GM06990 (cell line): ENCODE measurements around the gene FBXL17.
"Not testable (repeated sequence)": the region's sequence is repeated elsewhere in the genome, so short reads cannot be mapped to it uniquely, and the experiment has no call there.

Source experiments
- DNase-seq: peaks from one replicate; pipeline ENCODE4 v3.0.0-alpha.2; 2011; ENCODE audit not compliant: insufficient read length; ENCODE audit errors: extremely low read depth
- H3K27me3 ChIP-seq: replicated peaks from 2 replicates; pipeline ENCODE4 v1.6.0; 2011; ENCODE audit warnings: low read length; ENCODE audit not compliant: control insufficient read depth, insufficient read depth
- H3K36me3 ChIP-seq: 2 replicates; pipeline ENCODE4 v1.5.1; 2011; ENCODE audit warnings: low read length; ENCODE audit not compliant: control insufficient read depth, insufficient read depth
- H3K4me3 ChIP-seq: replicated peaks from 2 replicates; pipeline ENCODE4 v1.5.1; 2011; ENCODE audit warnings: low read depth, mild to moderate bottlenecking, control low read depth, low read length
- TF ChIP-seq, protein P1 (sequence below): IDR thresholded peaks from 2 replicates; pipeline ENCODE4 v1.5.1; 2011; ENCODE audit warnings: low read length, control low read depth, mild to moderate bottlenecking, inconsistent platforms; ENCODE audit not compliant: insufficient read depth, poor library complexity, severe bottlenecking

FBXL17 gene

DNA sequence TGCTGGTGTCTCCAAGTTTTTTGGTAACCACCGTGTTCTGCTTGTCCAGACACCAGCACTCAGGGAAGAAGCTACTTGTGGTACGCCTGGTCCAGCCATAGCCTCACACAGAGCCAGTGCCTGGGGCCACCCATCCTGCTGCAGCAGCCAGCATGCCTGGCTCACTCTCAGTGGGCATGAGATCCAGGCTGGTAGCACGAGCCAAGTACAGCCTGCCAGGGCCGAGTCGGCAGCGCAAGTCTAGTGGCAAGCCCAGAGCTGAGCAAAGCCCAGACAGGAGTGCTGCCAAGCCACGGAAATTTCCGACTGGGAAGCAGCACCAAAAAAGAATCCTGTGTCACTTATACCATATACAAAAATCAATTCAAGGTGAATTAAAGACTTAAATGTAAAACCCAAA lies 36.3 kb upstream of the FBXL17 start:
- Histone ChIP-seq H3K36me3 (no peaks in the 10 kb centered on the region), H3K27me3 (no peaks in the 10 kb centered on the region), H3K4me3 (no peak overlapping the region)
- TF ChIP-seq, protein P1, sequence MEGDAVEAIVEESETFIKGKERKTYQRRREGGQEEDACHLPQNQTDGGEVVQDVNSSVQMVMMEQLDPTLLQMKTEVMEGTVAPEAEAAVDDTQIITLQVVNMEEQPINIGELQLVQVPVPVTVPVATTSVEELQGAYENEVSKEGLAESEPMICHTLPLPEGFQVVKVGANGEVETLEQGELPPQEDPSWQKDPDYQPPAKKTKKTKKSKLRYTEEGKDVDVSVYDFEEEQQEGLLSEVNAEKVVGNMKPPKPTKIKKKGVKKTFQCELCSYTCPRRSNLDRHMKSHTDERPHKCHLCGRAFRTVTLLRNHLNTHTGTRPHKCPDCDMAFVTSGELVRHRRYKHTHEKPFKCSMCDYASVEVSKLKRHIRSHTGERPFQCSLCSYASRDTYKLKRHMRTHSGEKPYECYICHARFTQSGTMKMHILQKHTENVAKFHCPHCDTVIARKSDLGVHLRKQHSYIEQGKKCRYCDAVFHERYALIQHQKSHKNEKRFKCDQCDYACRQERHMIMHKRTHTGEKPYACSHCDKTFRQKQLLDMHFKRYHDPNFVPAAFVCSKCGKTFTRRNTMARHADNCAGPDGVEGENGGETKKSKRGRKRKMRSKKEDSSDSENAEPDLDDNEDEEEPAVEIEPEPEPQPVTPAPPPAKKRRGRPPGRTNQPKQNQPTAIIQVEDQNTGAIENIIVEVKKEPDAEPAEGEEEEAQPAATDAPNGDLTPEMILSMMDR: no peak
- DNase-seq: no peak

DNA sequence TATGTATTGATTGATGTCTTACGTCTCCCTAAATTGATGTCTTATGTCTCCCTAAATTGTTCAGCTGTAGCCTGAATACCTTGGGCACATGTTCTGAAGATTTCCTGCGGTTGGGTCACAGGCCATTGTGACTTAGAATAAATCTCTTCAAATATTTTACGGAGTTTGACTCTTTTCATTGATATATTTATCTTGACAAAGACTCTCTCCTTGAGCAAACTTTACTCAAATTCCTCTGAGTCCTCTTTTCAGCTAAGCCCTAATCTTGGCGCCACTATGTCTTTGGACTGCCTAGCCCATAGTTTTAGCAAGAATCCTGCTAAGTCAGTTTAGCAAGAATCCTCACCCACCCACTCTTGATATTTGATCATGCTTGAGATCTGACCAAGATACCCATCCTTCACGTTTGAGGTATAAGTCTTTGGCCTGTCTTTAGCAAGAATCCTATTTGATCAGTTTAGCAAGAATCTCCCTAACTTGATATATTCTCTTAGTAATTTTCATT lies 35.3 kb upstream of the FBXL17 start:
- no peaks in the 10 kb centered on the region for H3K27me3 ChIP-seq
- H3K36me3 ChIP-seq: no peaks in the 10 kb centered on the region
- TF ChIP-seq, protein P1: no peak
- DNase-seq: no peak
- H3K4me3 ChIP-seq: no peak overlapping the region

DNA sequence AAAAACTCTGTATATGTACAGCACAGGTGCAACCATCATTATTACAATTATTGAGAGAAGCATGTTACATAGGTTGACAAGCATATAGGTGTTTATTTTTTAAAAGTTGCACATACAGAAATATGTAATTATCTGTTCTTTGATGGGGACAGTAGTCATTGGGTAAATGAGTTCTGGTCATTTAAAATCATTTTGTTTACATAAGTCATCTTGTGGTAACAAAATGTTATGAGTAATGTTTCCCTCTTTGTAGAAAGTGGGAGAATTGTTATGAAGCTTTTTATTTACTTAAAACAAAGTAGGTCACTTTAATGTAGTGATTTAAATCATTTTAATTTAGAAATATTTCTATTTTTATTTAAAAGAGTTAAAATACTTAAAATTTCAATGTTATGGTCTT lies 33.8 kb upstream of the FBXL17 start:
- Histone ChIP-seq H3K4me3 (no peak overlapping the region), H3K27me3 (no peaks in the 10 kb centered on the region), H3K36me3 (no peaks in the 10 kb centered on the region)
- no peak for DNase-seq
- TF ChIP-seq, protein P1: no peak

DNA sequence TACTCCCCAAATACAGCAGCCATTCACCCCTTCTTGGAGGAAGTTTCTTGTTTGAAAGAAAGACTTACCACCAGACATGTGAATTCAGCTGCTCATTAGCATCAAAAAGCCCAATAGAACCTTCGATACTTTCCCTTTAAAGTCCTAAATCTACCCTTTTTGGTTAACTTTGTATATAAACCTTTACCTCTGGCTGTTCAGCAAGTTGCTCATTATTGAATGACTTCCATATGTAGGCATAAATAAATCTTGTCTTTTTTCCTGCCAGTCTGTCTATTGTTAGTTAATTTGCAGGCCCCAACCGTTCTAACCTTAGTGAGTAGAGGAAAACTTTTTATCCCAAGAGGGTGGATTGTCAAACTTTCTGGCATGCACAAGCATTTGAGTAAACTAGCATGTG lies 27.9 kb upstream of the FBXL17 start:
- no peak overlapping the region for H3K4me3 ChIP-seq
- no peaks in the 10 kb centered on the region for H3K27me3 ChIP-seq
- DNase-seq: no peak
- H3K36me3 ChIP-seq: no peaks in the 10 kb centered on the region
- TF ChIP-seq, protein P1: no peak

DNA sequence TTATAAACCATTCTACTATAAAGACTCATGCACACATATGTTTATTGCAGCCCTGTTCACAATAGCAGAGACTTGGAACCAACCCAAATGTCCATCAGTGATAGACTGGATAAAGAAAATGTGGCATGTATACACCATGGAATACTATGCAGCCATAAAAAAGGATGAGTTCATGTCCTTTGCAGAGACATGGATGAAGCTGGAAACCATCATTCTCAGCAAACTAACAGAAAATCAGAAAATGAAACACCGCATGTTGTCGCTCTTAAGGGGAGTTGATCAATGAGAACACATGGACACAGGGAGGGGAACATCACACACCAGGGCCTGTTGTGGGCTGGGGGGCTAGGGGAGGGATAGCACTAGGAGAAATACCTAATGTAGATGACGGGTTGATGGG lies 23.3 kb upstream of the FBXL17 start:
- not testable (repeated sequence) for H3K36me3 ChIP-seq, H3K27me3 ChIP-seq, H3K4me3 ChIP-seq, DNase-seq

DNA sequence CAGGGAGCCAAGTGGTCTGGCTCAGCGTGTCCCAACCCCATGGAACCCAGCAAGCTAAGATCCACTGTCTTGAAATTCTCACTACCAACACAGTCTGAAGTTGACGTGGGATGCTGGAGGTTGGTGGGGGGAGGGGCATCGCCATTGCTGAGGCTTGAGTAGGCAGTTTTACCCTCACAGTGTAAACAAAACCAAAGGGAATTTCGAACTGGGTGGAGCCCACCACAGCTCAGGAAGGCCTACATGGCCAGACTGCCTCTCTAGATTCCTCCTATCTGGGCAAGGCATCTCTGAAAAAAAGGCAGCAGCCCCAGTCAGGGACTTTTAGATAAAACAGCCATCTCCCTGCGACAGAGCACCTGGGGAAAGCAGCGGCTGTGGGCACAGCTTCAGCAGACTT lies 17.1 kb upstream of the FBXL17 start:
- H3K27me3 ChIP-seq: no peaks in the 10 kb centered on the region
- H3K36me3 ChIP-seq: no peaks in the 10 kb centered on the region
- no peak overlapping the region for H3K4me3 ChIP-seq
- TF ChIP-seq, protein P1: no peak
- DNase-seq: no peak

DNA sequence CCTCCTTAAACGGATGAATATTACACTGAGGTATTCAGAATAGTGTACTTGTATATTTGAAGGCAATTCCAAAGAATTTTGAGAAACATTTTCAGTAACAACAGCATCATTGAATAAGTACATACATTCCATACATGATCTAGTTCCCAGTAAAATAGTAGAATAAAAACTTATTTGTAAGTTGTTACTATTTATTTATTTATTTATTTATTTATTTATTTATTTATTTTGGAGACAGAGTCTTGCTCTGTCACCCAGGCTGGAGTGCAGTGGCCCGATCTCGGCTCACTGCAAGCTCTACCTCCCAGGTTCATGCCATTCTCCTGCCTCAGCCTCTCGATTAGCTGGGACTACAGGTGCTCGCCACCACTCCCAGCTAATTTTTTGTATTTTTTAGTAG lies 14.9 kb upstream of the FBXL17 start:
- H3K36me3 ChIP-seq, H3K4me3 ChIP-seq, H3K27me3 ChIP-seq, DNase-seq: not testable (repeated sequence)
